ENCODE data around the gene NPPB. TPM values are rescaled to one million over a fixed set of nuclear protein-coding genes. Genes with fewer than 3 reads are reported as not detected.

The NPPB gene
- polyA plus RNA-seq, 1 donor from 2014 or later, result not detected

DNA sequence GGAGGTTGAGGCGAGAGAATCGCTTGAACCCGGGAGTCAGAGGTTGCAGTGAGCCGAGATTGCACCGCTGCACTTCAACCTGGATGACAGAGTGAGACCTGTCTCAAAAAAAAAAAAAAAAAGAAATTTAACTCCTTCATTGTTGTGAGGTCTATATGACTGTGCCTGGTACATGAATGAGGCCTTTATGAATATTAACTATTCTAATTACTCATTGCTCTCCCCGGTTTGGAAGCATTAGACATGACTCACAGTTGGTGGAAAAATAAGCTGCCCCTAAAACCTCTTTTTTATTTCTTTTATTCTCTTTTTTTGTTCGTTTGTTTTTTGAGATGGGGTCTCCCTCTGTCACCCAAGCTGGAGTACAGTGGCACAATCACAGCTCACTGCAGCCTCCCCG lies 3.3 kb downstream of the NPPB start:
- Histone ChIP-seq H3K9me3 (ENCODE audit: low read length) (no peaks in the 10 kb centered on the region), H3K27me3 (ENCODE audit: insufficient read depth, low read depth, low read length) (peaks cover 37% of the 10 kb centered on the region), H3K9me2 (ENCODE audit: insufficient read depth, low read length) (no peaks in the 10 kb centered on the region), H3K4me2 (ENCODE audit: low read length) (no peak overlapping the region), H3K36me3 (ENCODE audit: insufficient read depth, low read length) (no peaks in the 10 kb centered on the region), H2AFZ (ENCODE audit: low read depth, low read length) (no peak overlapping the region), H3K79me2 (replicated peaks; ENCODE audit: insufficient read depth, low read length) (no peaks in the 10 kb centered on the region), H3K27ac (ENCODE audit: low read length) (no peak overlapping the region), H3K9ac (ENCODE audit: low read length) (no peak overlapping the region), H4K20me1 (ENCODE audit: insufficient read depth) (no peaks in the 10 kb centered on the region), H3K4me3 (ENCODE audit: low read length) (no peak overlapping the region), H3F3A (ENCODE audit: insufficient read depth, low read length, poor library complexity, severe bottlenecking) (no peaks in the 10 kb centered on the region)
- no peak for TF ChIP-seq EP300 (conservative IDR thresholded peaks at IDR 0.05; ENCODE audit: poor library complexity, severe bottlenecking)
- TF ChIP-seq EZH2 (IDR thresholded peaks at IDR 0.05; ENCODE audit: borderline replicate concordance, insufficient read depth, low read length, poor library complexity, severe bottlenecking), result no peak
- no peak for TF ChIP-seq RAD21 (conservative IDR thresholded peaks at IDR 0.05)
- TF ChIP-seq, protein P1, sequence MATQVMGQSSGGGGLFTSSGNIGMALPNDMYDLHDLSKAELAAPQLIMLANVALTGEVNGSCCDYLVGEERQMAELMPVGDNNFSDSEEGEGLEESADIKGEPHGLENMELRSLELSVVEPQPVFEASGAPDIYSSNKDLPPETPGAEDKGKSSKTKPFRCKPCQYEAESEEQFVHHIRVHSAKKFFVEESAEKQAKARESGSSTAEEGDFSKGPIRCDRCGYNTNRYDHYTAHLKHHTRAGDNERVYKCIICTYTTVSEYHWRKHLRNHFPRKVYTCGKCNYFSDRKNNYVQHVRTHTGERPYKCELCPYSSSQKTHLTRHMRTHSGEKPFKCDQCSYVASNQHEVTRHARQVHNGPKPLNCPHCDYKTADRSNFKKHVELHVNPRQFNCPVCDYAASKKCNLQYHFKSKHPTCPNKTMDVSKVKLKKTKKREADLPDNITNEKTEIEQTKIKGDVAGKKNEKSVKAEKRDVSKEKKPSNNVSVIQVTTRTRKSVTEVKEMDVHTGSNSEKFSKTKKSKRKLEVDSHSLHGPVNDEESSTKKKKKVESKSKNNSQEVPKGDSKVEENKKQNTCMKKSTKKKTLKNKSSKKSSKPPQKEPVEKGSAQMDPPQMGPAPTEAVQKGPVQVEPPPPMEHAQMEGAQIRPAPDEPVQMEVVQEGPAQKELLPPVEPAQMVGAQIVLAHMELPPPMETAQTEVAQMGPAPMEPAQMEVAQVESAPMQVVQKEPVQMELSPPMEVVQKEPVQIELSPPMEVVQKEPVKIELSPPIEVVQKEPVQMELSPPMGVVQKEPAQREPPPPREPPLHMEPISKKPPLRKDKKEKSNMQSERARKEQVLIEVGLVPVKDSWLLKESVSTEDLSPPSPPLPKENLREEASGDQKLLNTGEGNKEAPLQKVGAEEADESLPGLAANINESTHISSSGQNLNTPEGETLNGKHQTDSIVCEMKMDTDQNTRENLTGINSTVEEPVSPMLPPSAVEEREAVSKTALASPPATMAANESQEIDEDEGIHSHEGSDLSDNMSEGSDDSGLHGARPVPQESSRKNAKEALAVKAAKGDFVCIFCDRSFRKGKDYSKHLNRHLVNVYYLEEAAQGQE (IDR thresholded peaks at IDR 0.05; ENCODE audit: borderline replicate concordance), result no peak
- no peak for TF ChIP-seq MXI1 (conservative IDR thresholded peaks at IDR 0.05; ENCODE audit: poor library complexity, severe bottlenecking)
- TF ChIP-seq, protein P2, sequence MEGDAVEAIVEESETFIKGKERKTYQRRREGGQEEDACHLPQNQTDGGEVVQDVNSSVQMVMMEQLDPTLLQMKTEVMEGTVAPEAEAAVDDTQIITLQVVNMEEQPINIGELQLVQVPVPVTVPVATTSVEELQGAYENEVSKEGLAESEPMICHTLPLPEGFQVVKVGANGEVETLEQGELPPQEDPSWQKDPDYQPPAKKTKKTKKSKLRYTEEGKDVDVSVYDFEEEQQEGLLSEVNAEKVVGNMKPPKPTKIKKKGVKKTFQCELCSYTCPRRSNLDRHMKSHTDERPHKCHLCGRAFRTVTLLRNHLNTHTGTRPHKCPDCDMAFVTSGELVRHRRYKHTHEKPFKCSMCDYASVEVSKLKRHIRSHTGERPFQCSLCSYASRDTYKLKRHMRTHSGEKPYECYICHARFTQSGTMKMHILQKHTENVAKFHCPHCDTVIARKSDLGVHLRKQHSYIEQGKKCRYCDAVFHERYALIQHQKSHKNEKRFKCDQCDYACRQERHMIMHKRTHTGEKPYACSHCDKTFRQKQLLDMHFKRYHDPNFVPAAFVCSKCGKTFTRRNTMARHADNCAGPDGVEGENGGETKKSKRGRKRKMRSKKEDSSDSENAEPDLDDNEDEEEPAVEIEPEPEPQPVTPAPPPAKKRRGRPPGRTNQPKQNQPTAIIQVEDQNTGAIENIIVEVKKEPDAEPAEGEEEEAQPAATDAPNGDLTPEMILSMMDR (IDR thresholded peaks at IDR 0.05; ENCODE audit: poor library complexity, severe bottlenecking), result no peak
- TF ChIP-seq TAF1 (IDR thresholded peaks at IDR 0.05; ENCODE audit: low read depth), result no peak
- no peak for TF ChIP-seq SMC3 (conservative IDR thresholded peaks at IDR 0.05; ENCODE audit: poor library complexity)
- no peak for TF ChIP-seq POLR2AphosphoS5 (IDR thresholded peaks at IDR 0.05)

DNA sequence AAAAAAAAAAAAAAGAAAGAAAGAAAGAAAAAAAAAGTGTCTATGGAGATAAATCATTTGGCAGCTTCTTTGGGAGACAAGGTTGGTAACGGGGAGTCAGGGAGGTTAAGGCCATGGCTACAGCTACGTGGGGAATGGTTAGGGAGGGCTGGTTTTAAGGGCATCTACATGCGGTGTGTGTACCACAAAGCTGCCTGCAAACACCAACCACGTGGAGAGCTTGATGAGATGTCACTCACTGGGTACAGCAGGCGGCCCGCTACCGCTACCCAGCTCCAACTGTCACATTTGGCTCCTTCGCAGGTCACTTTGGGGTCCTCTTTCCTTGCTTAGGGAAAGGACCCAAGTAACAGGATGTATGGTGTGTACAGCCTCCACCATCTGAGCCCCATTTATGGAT lies 4.2 kb downstream of the NPPB start:
- peaks cover 28% of the 10 kb centered on the region for H3K27me3 ChIP-seq (ENCODE audit: insufficient read depth, low read depth, low read length)
- no peaks in the 10 kb centered on the region for H3F3A ChIP-seq (ENCODE audit: insufficient read depth, low read length, poor library complexity, severe bottlenecking)
- TF ChIP-seq, protein P1 (IDR thresholded peaks at IDR 0.05; ENCODE audit: borderline replicate concordance), result no peak
- TF ChIP-seq EZH2 (IDR thresholded peaks at IDR 0.05; ENCODE audit: borderline replicate concordance, insufficient read depth, low read length, poor library complexity, severe bottlenecking) (no peak), EP300 (conservative IDR thresholded peaks at IDR 0.05; ENCODE audit: poor library complexity, severe bottlenecking) (no peak), TAF1 (IDR thresholded peaks at IDR 0.05; ENCODE audit: low read depth) (no peak), POLR2AphosphoS5 (IDR thresholded peaks at IDR 0.05) (no peak), MXI1 (conservative IDR thresholded peaks at IDR 0.05; ENCODE audit: poor library complexity, severe bottlenecking) (no peak), RAD21 (conservative IDR thresholded peaks at IDR 0.05) (no peak), SMC3 (conservative IDR thresholded peaks at IDR 0.05; ENCODE audit: poor library complexity) (no peak)
- TF ChIP-seq, protein P2 (IDR thresholded peaks at IDR 0.05; ENCODE audit: poor library complexity, severe bottlenecking), result no peak
- no peak overlapping the region for H3K4me3 ChIP-seq (ENCODE audit: low read length)
- no peak overlapping the region for H3K9ac ChIP-seq (ENCODE audit: low read length)
- no peak overlapping the region for H2AFZ ChIP-seq (ENCODE audit: low read depth, low read length)
- H3K4me2 ChIP-seq (ENCODE audit: low read length), result no peak overlapping the region
- no peaks in the 10 kb centered on the region for H3K9me3 ChIP-seq (ENCODE audit: low read length)
- no peak overlapping the region for H3K27ac ChIP-seq (ENCODE audit: low read length)
- H4K20me1 ChIP-seq (ENCODE audit: insufficient read depth), result no peaks in the 10 kb centered on the region
- H3K79me2 ChIP-seq (replicated peaks; ENCODE audit: insufficient read depth, low read length), result no peaks in the 10 kb centered on the region
- H3K9me2 ChIP-seq (ENCODE audit: insufficient read depth, low read length), result no peaks in the 10 kb centered on the region
- no peaks in the 10 kb centered on the region for H3K36me3 ChIP-seq (ENCODE audit: insufficient read depth, low read length)

Measured in neural cell (in vitro differentiated cells).